Memory B cell (primary cell): ENCODE data around the gene HELZ.

ENCODE experiments used
- ATAC-seq: fragments of 150-1000 bp; cut with Tn5 transposase; 2 replicates; pipeline ENCODE4 v1.10.0; 2021; ENCODE audit warnings: low read depth, mild to moderate bottlenecking, moderate library complexity
- DNase-seq, 2 donors: peaks; one replicate each; pipeline ENCODE4 v3.0.0; 2022; ENCODE audit warnings: low spot score in 2 of 2
- H3K27ac Mint-ChIP-seq: one replicate; pipeline ENCODE4 v1.8.0; 2022; ENCODE audit warnings: mild to moderate bottlenecking, moderate library complexity, mixed read lengths
- H3K27me3 Mint-ChIP-seq: one replicate; pipeline ENCODE4 v1.8.0; 2022; ENCODE audit warnings: mixed read lengths
- H3K36me3 Mint-ChIP-seq: one replicate; pipeline ENCODE4 v1.8.0; 2022; ENCODE audit warnings: mild to moderate bottlenecking, mixed read lengths
- H3K4me1 Mint-ChIP-seq: one replicate; pipeline ENCODE4 v1.8.0; 2022; ENCODE audit warnings: mixed read lengths
- H3K4me3 Mint-ChIP-seq: one replicate; pipeline ENCODE4 v1.8.0; 2022; ENCODE audit warnings: mild to moderate bottlenecking, moderate library complexity, mixed read lengths
- H3K9me3 Mint-ChIP-seq: one replicate; pipeline ENCODE4 v1.8.0; 2022; ENCODE audit warnings: mixed read lengths

Gene HELZ

GRCh38 chr17:67088639-67089038, 156.4 kb downstream of the HELZ start:
- Mint-ChIP-seq H3K36me3 (peaks cover 24% of the 10 kb centered on the region), H3K4me1 (peaks cover 3% of the 10 kb centered on the region), H3K4me3 (no peak overlapping the region), H3K27ac (no peak overlapping the region), H3K27me3 (no peaks in the 10 kb centered on the region), H3K9me3 (peaks cover 2% of the 10 kb centered on the region)
- ATAC-seq (no peak), DNase-seq (no peak)

GRCh38 chr17:67085406-67085805, 159.6 kb downstream of the HELZ start:
- Mint-ChIP-seq H3K36me3 (peaks cover 17% of the 10 kb centered on the region), H3K4me3 (no peak overlapping the region), H3K27me3 (no peaks in the 10 kb centered on the region), H3K27ac (no peak overlapping the region), H3K4me1 (peaks cover 7% of the 10 kb centered on the region), H3K9me3 (no peaks in the 10 kb centered on the region)
- DNase-seq (no peak), ATAC-seq (no peak)

- peak; percentile 39 for ATAC-seq
- H3K27ac Mint-ChIP-seq: peak overlapping the region; percentile 82
Measured at GRCh38 chr17:67082107-67082506, 162.9 kb downstream of the HELZ start.

GRCh38 chr17:67080804-67081203, 164.2 kb downstream of the HELZ start:
- H3K4me1 Mint-ChIP-seq: peaks cover 9% of the 10 kb centered on the region
- DNase-seq (no peak), ATAC-seq (no peak)
- peaks cover 17% of the 10 kb centered on the region for H3K36me3 Mint-ChIP-seq
- H3K27me3 Mint-ChIP-seq: no peaks in the 10 kb centered on the region
- H3K27ac Mint-ChIP-seq: peak overlapping the region; percentile 82
- no peak overlapping the region for H3K4me3 Mint-ChIP-seq
- no peaks in the 10 kb centered on the region for H3K9me3 Mint-ChIP-seq

More at GRCh38 chr17:67082107-67082506, 162.9 kb downstream of the HELZ start:
- H3K36me3 Mint-ChIP-seq: peaks cover 17% of the 10 kb centered on the region
- no peak overlapping the region for H3K4me3 Mint-ChIP-seq
- no peaks in the 10 kb centered on the region for H3K9me3 Mint-ChIP-seq
- H3K27me3 Mint-ChIP-seq: no peaks in the 10 kb centered on the region
- no peak for DNase-seq
- H3K4me1 Mint-ChIP-seq: peaks cover 9% of the 10 kb centered on the region

- Mint-ChIP-seq H3K9me3 (no peaks in the 10 kb centered on the region), H3K36me3 (peaks cover 16% of the 10 kb centered on the region), H3K27ac (no peak overlapping the region), H3K27me3 (no peaks in the 10 kb centered on the region), H3K4me1 (peaks cover 9% of the 10 kb centered on the region), H3K4me3 (no peak overlapping the region)
- no peak for ATAC-seq
- DNase-seq: no peak
Measured at GRCh38 chr17:67079491-67079890, 165.5 kb downstream of the HELZ start.

- DNase-seq (no peak), ATAC-seq (no peak)
- no peak overlapping the region for H3K27ac Mint-ChIP-seq
- peaks cover 21% of the 10 kb centered on the region for H3K36me3 Mint-ChIP-seq
- H3K9me3 Mint-ChIP-seq: no peaks in the 10 kb centered on the region
- H3K27me3 Mint-ChIP-seq: no peaks in the 10 kb centered on the region
- H3K4me3 Mint-ChIP-seq: no peak overlapping the region
- H3K4me1 Mint-ChIP-seq: peaks cover 6% of the 10 kb centered on the region
Measured at GRCh38 chr17:67078292-67078691, 166.7 kb downstream of the HELZ start.

GRCh38 chr17:67076290-67076689, 168.7 kb downstream of the HELZ start:
- Mint-ChIP-seq H3K9me3 (no peaks in the 10 kb centered on the region), H3K27me3 (no peaks in the 10 kb centered on the region), H3K4me1 (peaks cover 2% of the 10 kb centered on the region), H3K4me3 (no peak overlapping the region), H3K27ac (no peak overlapping the region), H3K36me3 (peaks cover 24% of the 10 kb centered on the region)
- ATAC-seq (no peak), DNase-seq (no peak)

GRCh38 chr17:67074781-67075180, 170.2 kb downstream of the HELZ start:
- no peak for ATAC-seq
- no peaks in the 10 kb centered on the region for H3K4me1 Mint-ChIP-seq
- H3K27me3 Mint-ChIP-seq: no peaks in the 10 kb centered on the region
- no peak overlapping the region for H3K27ac Mint-ChIP-seq
- no peak overlapping the region for H3K4me3 Mint-ChIP-seq
- no peak for DNase-seq
- peaks cover 21% of the 10 kb centered on the region for H3K36me3 Mint-ChIP-seq
- H3K9me3 Mint-ChIP-seq: no peaks in the 10 kb centered on the region

- Mint-ChIP-seq H3K27ac (no peak overlapping the region), H3K4me1 (no peaks in the 10 kb centered on the region), H3K27me3 (no peaks in the 10 kb centered on the region), H3K9me3 (no peaks in the 10 kb centered on the region), H3K4me3 (no peak overlapping the region), H3K36me3 (peaks cover 23% of the 10 kb centered on the region)
- no peak for DNase-seq
- no peak for ATAC-seq
Measured at GRCh38 chr17:67072885-67073284, 172.1 kb downstream of the HELZ start.

- DNase-seq: no peak
- H3K36me3 Mint-ChIP-seq: peaks cover 20% of the 10 kb centered on the region
- ATAC-seq: no peak
- H3K4me3 Mint-ChIP-seq: no peak overlapping the region
- H3K9me3 Mint-ChIP-seq: no peaks in the 10 kb centered on the region
- no peaks in the 10 kb centered on the region for H3K27me3 Mint-ChIP-seq
- no peaks in the 10 kb centered on the region for H3K4me1 Mint-ChIP-seq
- no peak overlapping the region for H3K27ac Mint-ChIP-seq
Measured at GRCh38 chr17:67071595-67071994, 173.4 kb downstream of the HELZ start.

GRCh38 chr17:67069603-67070136, 175.3 kb downstream of the HELZ start:
- Mint-ChIP-seq H3K27me3 (no peaks in the 10 kb centered on the region), H3K27ac (no peak overlapping the region), H3K9me3 (no peaks in the 10 kb centered on the region), H3K4me1 (no peaks in the 10 kb centered on the region), H3K36me3 (peaks cover 17% of the 10 kb centered on the region), H3K4me3 (no peak overlapping the region)
- ATAC-seq (no peak), DNase-seq (no peak)

- H3K9me3 Mint-ChIP-seq: no peaks in the 10 kb centered on the region
- H3K27me3 Mint-ChIP-seq: no peaks in the 10 kb centered on the region
- no peaks in the 10 kb centered on the region for H3K4me1 Mint-ChIP-seq
- DNase-seq (no peak), ATAC-seq (no peak)
- H3K4me3 Mint-ChIP-seq: no peak overlapping the region
- peaks cover 17% of the 10 kb centered on the region for H3K36me3 Mint-ChIP-seq
- no peak overlapping the region for H3K27ac Mint-ChIP-seq
Measured at GRCh38 chr17:67068999-67069398, 176.0 kb downstream of the HELZ start.

GRCh38 chr17:67067571-67068482, 177.2 kb downstream of the HELZ start:
- no peaks in the 10 kb centered on the region for H3K4me1 Mint-ChIP-seq
- DNase-seq: no peak
- H3K27ac Mint-ChIP-seq: no peak overlapping the region
- peaks cover 15% of the 10 kb centered on the region for H3K36me3 Mint-ChIP-seq
- no peak overlapping the region for H3K4me3 Mint-ChIP-seq
- H3K9me3 Mint-ChIP-seq: peaks cover 3% of the 10 kb centered on the region
- no peak for ATAC-seq
- no peaks in the 10 kb centered on the region for H3K27me3 Mint-ChIP-seq

GRCh38 chr17:67066717-67067116, 178.3 kb downstream of the HELZ start:
- H3K4me1 Mint-ChIP-seq: no peaks in the 10 kb centered on the region
- H3K4me3 Mint-ChIP-seq: no peak overlapping the region
- H3K27me3 Mint-ChIP-seq: no peaks in the 10 kb centered on the region
- peaks cover 4% of the 10 kb centered on the region for H3K9me3 Mint-ChIP-seq
- ATAC-seq (no peak), DNase-seq (no peak)
- peaks cover 15% of the 10 kb centered on the region for H3K36me3 Mint-ChIP-seq
- H3K27ac Mint-ChIP-seq: no peak overlapping the region

GRCh38 chr17:67063141-67063540, 181.9 kb downstream of the HELZ start:
- Mint-ChIP-seq H3K4me3 (no peak overlapping the region), H3K4me1 (no peaks in the 10 kb centered on the region), H3K9me3 (peaks cover 5% of the 10 kb centered on the region), H3K27me3 (no peaks in the 10 kb centered on the region), H3K36me3 (peaks cover 17% of the 10 kb centered on the region), H3K27ac (no peak overlapping the region)
- ATAC-seq (no peak), DNase-seq (no peak)
